Epidermal melanocyte (primary cell): Measurements from ENCODE around the gene ANKRD23.
"Not testable (repeated sequence)": the region's sequence is repeated elsewhere in the genome, so short reads cannot be mapped to it uniquely, and the experiment has no call there.

Experiments used
- DNase-seq: peaks from one replicate; pipeline ENCODE4 v3.0.0; 2011; ENCODE audit warnings: low spot score; ENCODE audit not compliant: insufficient read length

ANKRD23 gene

GRCh38 chr2:96843538-96844268 lies at the start of gene ANKRD23:
Gene ANKRD23 (minus strand): TSS chr2:96844021. CDS start chr2:96843992, 29 bp downstream.
- DNase-seq = no peak

GRCh38 chr2:96891591-96892333 lies 47.9 kb upstream of the ANKRD23 start:
- no peak for DNase-seq

DNA sequence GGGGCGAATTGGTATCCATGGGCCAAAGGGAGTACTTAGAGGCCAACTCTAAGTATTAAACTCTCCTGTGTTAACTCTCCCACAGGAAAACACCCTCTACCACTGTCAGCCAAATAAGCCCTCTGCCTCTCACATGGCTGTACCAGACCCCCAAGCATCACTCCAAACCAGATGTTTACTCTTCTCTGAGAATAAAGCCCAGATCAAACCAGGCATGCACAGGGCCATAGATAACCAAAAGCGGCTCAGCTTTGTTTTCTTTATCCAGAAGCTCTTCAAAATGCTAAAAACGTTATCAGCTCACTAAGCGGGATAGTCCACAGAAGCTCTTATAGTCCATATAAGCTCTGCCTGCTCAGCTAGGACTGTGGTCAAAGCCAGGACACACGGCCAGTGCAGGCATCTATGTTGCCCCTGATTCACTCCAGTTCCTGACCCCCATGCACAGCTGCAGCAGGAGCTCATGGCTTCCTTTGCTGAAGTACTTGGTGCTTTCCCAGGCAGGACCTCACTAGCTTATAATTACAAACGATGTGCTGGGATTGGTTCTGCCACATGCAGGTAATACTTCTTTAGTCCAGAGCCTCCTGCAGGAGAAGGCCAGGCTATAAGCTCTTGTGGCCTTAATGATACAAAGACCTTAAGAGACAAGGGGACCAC lies 47.0 kb upstream of the ANKRD23 start:
- no peak for DNase-seq

DNA sequence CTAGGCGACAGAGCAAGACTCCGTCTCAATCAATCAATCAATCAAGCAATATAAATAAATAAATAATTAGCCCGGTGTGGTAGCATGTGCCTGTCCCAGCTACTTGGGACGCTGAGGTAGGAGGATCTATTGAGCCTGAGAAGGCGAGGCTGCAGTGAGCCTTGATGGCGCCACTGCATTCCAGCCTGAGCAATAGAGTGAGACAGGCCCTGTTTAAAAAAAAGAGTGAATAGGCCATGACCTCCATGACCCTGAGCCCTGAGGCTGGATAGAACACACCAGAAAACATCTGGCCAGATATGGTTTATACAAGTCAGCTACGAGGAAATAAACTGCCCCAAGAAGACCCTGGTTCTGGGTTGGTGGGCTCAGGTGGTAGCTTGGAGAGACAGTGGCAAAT lies 46.4 kb upstream of the ANKRD23 start:
- DNase-seq = no peak

DNA sequence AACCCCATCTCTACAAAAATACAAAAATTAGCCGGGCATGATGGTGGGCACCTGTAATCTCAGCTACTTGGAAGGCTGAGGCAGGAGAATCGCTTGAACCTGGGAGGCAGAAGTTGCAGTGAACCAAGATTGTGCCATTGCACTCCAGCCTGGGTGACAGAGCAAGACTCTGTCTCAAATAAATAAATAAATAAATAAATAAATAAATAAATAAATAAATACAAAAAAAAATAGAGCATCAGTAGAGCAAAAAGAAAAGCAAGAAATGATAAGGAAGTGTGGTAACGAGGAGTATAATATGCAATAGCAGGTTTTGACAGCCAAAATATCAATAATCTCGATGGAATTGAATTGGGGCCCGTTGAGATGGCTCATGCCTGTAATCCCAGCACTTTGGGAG lies 45.7 kb upstream of the ANKRD23 start:
- DNase-seq = not testable (repeated sequence)

DNA sequence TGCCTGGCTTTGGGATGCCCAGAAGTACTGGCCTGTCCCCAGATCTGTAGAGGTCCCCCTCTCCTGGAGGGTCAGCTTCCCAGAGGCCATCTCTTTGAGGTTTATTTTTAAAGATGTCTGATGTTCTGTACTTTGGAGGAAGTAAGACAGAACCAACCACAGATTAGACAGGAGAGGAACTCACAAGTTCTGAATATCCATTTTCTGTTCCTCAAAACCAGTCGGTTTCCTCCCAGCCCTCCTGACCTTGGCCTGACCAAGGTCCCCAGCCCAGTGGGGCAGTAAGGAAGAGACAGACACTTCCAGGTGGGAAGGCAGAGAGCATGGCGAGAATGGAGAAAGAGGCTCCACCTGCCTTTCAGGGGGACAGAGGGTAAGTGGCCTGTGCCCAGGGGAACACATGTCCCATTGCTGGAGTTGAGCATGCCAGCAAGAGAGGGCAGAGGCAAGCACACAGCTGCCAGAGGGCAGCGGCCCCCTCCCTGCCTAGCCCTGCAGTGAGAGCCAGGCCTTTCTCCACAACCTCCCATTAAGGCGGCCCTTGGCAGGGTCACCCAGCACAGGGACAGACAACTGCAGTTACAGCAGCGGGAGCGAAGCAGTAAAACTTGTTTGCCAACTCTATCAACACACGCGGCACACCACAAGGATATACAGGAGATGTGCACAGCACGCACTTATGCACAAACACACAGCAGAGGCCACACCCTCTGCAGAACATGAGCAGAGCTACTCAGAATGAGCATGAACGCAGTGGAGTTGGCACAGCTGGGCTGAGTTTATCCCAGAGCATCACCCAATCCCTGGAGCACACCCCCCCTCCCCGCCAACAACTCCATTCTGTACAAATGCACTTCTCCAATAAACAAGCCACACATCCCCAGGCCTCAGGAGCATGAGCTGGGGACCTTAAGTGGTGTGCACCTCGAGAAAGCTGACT lies 44.5 kb upstream of the ANKRD23 start:
- no peak for DNase-seq

DNA sequence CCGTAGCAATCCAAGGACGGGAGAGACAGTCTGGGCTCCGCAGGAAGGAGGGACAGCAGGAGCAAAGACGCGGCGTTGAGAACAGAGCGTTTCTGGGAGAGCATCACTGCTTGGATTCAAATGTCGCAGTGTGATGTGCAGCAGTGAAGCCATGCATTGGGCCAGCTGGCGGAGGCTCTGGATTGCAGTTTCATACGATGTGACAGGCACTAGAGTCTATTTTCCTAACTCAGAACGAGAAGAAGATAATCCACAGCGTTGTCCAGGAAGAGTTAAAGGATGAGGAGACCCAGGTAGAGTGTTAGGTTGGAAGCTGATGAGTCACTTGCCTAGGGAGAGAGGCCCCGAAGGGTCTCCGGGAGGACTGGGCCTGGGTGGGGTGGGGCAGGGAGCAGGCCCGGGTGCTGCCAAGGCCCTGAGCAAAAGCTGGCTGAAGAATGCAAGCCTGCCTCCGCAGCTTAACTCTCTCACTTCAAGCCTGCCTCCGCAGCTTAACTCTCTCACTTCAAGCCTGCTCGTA lies 43.7 kb upstream of the ANKRD23 start:
- DNase-seq = no peak

- no peak for DNase-seq
These were observed 41.9 kb upstream of the ANKRD23 start for GRCh38 chr2:96885432-96886347.

DNA sequence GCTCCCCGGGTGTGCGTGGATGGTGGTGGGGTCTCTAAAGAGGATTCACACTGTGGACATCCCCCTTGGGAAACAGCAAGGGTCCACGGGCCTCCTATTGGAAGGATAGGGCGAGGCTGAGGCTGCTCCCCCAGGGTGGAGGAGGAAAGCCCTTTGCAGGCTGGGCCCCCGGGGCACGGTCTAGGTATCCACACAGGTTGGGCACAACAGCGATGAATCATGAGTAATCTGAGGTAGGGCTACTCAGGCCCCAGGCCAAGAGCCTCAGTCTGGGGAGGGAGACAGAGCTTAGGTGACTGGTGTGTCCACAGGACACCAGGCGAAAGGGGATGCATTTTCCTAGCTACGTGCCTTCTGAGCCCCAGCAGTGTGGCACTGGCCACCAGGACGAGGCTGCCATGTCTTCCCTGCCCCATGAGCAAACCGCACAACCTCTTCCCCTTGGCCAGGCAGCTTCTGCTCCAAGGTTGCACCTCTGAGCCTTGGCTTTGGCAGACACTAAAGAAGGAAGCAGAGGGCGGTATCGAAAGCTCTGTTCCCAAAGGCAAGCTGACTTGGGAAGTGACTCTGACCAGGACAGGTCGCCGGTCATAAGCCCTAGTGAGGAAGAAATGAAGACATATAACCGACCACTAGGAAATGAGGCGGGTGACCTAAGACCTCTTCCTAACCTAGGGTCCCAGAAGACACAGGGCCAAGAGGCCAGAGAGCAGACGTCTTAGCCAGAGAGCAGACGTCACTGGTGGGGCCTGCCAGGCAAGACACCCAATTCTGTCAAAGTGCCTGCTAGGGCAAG lies 40.7 kb upstream of the ANKRD23 start:
- DNase-seq = no peak

GRCh38 chr2:96883306-96883705 lies 39.5 kb upstream of the ANKRD23 start:
- DNase-seq = no peak

DNA sequence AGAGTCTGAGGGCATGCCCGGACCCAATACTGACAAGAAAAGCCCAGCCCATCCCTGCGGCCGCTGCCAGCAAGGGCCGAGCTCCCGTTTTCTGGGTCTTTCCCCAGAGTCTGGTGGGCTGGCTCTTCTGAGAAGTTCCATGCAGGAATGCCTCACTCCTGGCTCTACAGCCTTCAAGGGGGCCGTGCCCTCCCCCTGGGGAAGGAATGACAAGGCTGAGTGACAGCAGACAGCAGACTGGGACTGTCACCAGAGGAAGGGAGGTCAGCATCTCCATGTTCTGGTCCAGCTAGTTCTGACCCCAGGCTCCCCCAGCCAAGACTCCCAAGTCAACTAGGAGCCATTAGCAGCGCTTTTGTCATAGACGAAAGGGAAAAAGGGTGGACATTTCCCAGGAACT lies 39.1 kb upstream of the ANKRD23 start:
- no peak for DNase-seq

- DNase-seq = no peak
These were observed 38.4 kb upstream of the ANKRD23 start for GRCh38 chr2:96882230-96882629.

DNA sequence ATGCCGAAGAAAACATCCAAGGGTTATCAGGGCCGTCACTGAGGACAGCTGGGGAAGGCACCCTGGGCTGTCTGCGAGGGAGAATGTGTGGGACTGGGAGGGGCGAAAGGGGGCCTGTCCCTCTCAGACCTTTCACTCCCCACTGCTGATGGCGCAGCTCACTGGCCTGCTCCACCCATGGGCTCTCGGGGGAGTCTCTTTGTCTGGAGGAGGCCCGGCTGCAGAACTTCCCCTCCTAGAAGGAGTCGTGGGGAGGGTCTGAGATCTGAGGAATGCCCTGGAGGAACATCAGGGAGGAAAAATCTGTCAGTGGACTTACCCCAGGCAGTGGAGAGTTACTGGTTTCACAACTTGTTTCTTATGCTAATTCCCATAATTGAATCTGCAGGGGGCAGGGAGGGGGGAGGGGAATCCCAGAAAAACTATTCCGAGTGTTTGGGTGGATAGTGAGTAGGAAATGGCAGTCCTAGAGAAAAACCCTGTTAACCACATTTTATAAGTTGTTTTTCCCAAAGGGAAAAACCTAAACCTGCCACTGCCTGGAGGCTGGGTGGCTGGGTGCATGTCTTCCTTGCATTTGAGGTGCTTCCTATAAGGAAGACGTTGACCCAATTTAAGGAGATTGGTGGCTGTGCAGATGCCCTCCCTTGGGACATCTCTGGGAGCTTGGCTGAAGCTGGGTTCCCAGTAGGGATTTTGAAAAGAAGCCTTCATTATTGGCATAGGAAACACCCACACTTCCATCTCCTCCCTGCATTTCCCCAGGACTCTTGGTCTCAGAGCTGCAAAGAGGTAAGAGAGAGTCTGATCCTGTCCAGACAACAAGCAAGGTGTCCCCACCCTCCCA lies 37.8 kb upstream of the ANKRD23 start:
- no peak for DNase-seq

- no peak for DNase-seq
These were observed 37.1 kb upstream of the ANKRD23 start for GRCh38 chr2:96880891-96881273.

DNA sequence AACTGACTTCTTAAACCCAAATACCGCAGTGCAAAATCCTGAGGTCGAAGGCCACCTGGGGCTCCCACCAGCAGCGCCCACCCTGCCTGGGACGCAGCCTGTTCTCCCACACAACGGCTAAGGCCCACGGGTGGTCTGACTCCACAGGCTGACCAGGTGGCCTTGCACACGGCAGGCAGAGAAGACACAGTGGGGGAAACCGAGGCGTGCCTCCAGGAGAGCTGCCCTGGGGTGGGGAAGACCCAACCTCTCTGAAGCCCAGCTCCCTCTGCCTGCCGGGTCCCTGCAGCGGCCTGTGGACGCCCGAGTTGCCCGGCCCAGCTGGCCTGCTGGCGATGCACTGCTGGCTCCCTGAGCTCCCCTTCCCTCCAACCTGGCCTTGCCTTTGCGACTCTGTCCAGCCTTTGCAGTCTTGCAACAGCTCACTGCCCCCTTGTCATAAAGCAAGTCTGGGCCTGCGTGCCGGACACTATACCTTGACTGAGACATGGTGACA lies 35.8 kb upstream of the ANKRD23 start:
- DNase-seq = no peak

DNA sequence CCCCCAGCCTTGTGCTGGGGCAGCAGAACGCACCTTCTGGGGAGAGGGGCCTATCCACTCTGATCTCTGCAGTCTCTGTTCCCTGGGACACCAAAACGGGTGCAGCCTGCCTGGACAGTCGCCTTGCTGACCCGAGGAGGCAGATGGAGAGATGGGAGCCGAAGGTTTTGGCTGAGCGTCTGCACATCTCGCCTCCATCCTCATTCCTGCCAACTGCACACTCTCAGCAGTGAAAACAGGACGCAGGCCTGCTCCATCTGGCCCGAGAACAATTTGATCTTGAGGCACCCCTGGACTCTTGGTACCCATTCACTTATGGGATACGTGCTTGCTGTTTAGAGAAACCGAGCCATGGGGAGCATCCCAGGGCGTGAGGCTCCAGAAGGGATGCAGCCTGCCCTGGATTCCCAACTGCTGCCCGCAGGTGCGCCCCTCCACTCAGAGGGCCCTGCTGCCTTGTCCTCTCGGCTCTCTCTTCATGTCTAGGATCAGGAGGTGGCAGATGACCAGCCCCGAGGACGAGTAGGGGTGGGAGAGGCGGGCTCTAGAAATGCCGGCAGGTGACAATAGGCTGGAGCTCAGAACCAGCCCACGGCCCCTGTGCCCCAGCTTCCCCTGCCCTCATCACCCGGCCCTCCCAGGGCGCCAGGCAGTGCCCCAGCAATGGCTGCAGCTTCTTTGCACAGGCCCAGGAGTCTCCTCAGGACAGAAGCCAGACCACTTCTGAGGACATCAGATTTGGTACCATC lies 35.1 kb upstream of the ANKRD23 start:
- DNase-seq = no peak

DNA sequence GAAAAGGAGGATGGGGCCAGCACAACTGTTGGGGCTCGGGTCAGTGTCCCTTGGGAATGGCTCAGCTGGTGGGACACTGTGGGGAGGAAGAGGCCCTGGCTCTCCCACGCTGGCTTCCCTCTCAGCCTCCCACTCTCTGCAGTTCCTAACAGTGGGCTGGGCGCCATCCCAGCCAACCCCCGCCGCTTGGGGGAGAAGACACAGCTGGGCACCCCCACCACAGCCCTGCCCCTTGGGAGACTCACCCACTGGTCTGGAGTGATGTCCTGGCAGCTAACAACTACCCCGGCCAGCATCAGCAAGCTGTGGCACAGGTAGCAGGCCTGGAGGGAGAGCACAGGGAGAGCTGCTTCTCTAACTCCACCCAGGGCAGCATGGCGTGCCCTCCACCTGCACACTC lies 34.4 kb upstream of the ANKRD23 start:
- no peak for DNase-seq
